SK-N-MC (cell line): ENCODE measurements around the gene CIITA.

ENCODE experiments used
- DNase-seq: peaks from one replicate; pipeline ENCODE4 v3.0.0-alpha.2; 2011; ENCODE audit warnings: low read depth, low spot score
- H3K27ac ChIP-seq: fragments of 200-600 bp; sonication (generic); 2 replicates; pipeline ENCODE4 v1.5.1; 2016; ENCODE audit warnings: mixed run types
- H3K36me3 ChIP-seq: fragments of 200-600 bp; sonication (generic); 2 replicates; pipeline ENCODE4 v1.6.1; 2017; ENCODE audit warnings: antibody characterized with exemption, low read length, mixed read lengths; ENCODE audit not compliant: insufficient read depth
- H3K4me3 ChIP-seq: fragments of 200-600 bp; sonication (generic); 2 replicates; pipeline ENCODE4 v1.5.1; 2016
- H3K9ac ChIP-seq: fragments of 200-600 bp; sonication (generic); 2 replicates; pipeline ENCODE4 v1.8.0; 2017; ENCODE audit warnings: mixed run types, mixed read lengths; ENCODE audit not compliant: insufficient read length
- H3K9me3 ChIP-seq: fragments of 200-600 bp; sonication (generic); 2 replicates; pipeline ENCODE4 v1.6.1; 2017; ENCODE audit warnings: low read depth, mild to moderate bottlenecking, antibody characterized with exemption, low read length, moderate library complexity, mixed read lengths
- EZH2 ChIP-seq: fragments of 200-600 bp; sonication (generic); IDR thresholded peaks from one replicate; pipeline ENCODE4 v1.6.1; 2017; ENCODE audit warnings: antibody characterized with exemption
- FOXP2 ChIP-seq: optimal IDR thresholded peaks from 2 replicates; pipeline ENCODE3; 2011; ENCODE audit warnings: mild to moderate bottlenecking, moderate library complexity; ENCODE audit not compliant: insufficient read depth; ENCODE audit errors: extremely low read length, control extremely low read depth
- POLR2AphosphoS5 ChIP-seq: IDR thresholded peaks from 2 replicates; pipeline ENCODE4 v1.6.1; 2012; ENCODE audit warnings: mild to moderate bottlenecking, low read depth, low read length, borderline replicate concordance

The CIITA gene

GRCh38 chr16:10834766-10835165 lies 42.2 kb upstream of the CIITA start:
- TF ChIP-seq FOXP2 = no peak
- no peak for TF ChIP-seq POLR2AphosphoS5
- TF ChIP-seq EZH2 = no peak
- no peak for DNase-seq
- Histone ChIP-seq H3K9ac (no peak overlapping the region), H3K27ac (no peak overlapping the region), H3K36me3 (no peaks in the 10 kb centered on the region), H3K4me3 (no peak overlapping the region), H3K9me3 (no peaks in the 10 kb centered on the region)

- no peak overlapping the region for H3K4me3 ChIP-seq
- H3K27ac ChIP-seq = no peak overlapping the region
- no peak for TF ChIP-seq POLR2AphosphoS5
- no peak for TF ChIP-seq FOXP2
- no peak for TF ChIP-seq EZH2
- no peaks in the 10 kb centered on the region for H3K36me3 ChIP-seq
- H3K9me3 ChIP-seq = no peaks in the 10 kb centered on the region
- no peak overlapping the region for H3K9ac ChIP-seq
- DNase-seq = no peak
Measured at GRCh38 chr16:10835281-10835931, 41.6 kb upstream of the CIITA start.

- TF ChIP-seq EZH2 = no peak
- no peak for TF ChIP-seq POLR2AphosphoS5
- no peak for TF ChIP-seq FOXP2
- no peak for DNase-seq
- Histone ChIP-seq H3K9ac (no peak overlapping the region), H3K27ac (no peak overlapping the region), H3K4me3 (no peak overlapping the region), H3K9me3 (no peaks in the 10 kb centered on the region), H3K36me3 (no peaks in the 10 kb centered on the region)
Measured at GRCh38 chr16:10836174-10836853, 40.7 kb upstream of the CIITA start.

GRCh38 chr16:10838621-10839278 lies 38.3 kb upstream of the CIITA start:
- TF ChIP-seq EZH2 = no peak
- no peak for TF ChIP-seq FOXP2
- TF ChIP-seq POLR2AphosphoS5 = no peak
- DNase-seq = no peak
- Histone ChIP-seq H3K9ac (no peak overlapping the region), H3K36me3 (no peaks in the 10 kb centered on the region), H3K9me3 (no peaks in the 10 kb centered on the region), H3K27ac (no peak overlapping the region), H3K4me3 (no peak overlapping the region)

- Histone ChIP-seq H3K4me3 (no peak overlapping the region), H3K27ac (no peak overlapping the region), H3K9me3 (no peaks in the 10 kb centered on the region), H3K36me3 (no peaks in the 10 kb centered on the region), H3K9ac (no peak overlapping the region)
- DNase-seq = no peak
- no peak for TF ChIP-seq EZH2
- TF ChIP-seq FOXP2 = no peak
- TF ChIP-seq POLR2AphosphoS5 = no peak
Measured at GRCh38 chr16:10839279-10839666, 37.7 kb upstream of the CIITA start.

GRCh38 chr16:10840703-10841102 lies 36.3 kb upstream of the CIITA start:
- Histone ChIP-seq H3K27ac (no peak overlapping the region), H3K9ac (no peak overlapping the region), H3K9me3 (no peaks in the 10 kb centered on the region), H3K36me3 (no peaks in the 10 kb centered on the region), H3K4me3 (no peak overlapping the region)
- TF ChIP-seq EZH2 (peak; percentile 84), FOXP2 (no peak)
- DNase-seq = no peak

GRCh38 chr16:10846213-10846998 lies 30.6 kb upstream of the CIITA start:
- Histone ChIP-seq H3K27ac (no peak overlapping the region), H3K36me3 (no peaks in the 10 kb centered on the region), H3K4me3 (no peak overlapping the region), H3K9ac (no peak overlapping the region), H3K9me3 (no peaks in the 10 kb centered on the region)
- TF ChIP-seq EZH2 (no peak), FOXP2 (no peak), POLR2AphosphoS5 (no peak)
- DNase-seq = no peak

GRCh38 chr16:10847176-10847575 lies 29.8 kb upstream of the CIITA start:
- no peak for TF ChIP-seq EZH2
- TF ChIP-seq FOXP2 = no peak
- no peak for TF ChIP-seq POLR2AphosphoS5

More at GRCh38 chr16:10847176-10847575, 29.8 kb upstream of the CIITA start:
- Histone ChIP-seq H3K9me3 (no peaks in the 10 kb centered on the region), H3K9ac (no peak overlapping the region), H3K4me3 (no peak overlapping the region), H3K27ac (no peak overlapping the region), H3K36me3 (no peaks in the 10 kb centered on the region)
- no peak for DNase-seq
